Ovary (tissue), 9 donors: ENCODE data around the gene TMCC3. TPM values are rescaled to one million over a fixed set of nuclear protein-coding genes. Genes with fewer than 3 reads are reported as not detected.

ENCODE experiments used
- DNase-seq, 5 donors: peaks; one replicate each; pipeline ENCODE4 v3.0.0-alpha.2; 2019 to 2020
- H3K27ac ChIP-seq, 2 donors: fragments of 200-600 bp; one replicate each; pipeline versions ENCODE4 v1.5.1 to v1.8.0; 2019 to 2022
- H3K27me3 ChIP-seq: fragments of 200-600 bp; one replicate; pipeline ENCODE4 v1.8.0; 2022
- H3K36me3 ChIP-seq: fragments of 200-600 bp; sonication (generic); one replicate; pipeline ENCODE4 v1.5.1; 2019
- H3K4me1 ChIP-seq: one replicate; pipeline ENCODE4 v1.8.1; 2013; ENCODE audit warnings: mild to moderate bottlenecking, moderate library complexity; ENCODE audit not compliant: insufficient read depth
- H3K4me3 ChIP-seq: fragments of 200-600 bp; sonication (generic); one replicate; pipeline ENCODE4 v1.5.1; 2017
- H3K9me3 ChIP-seq, 2 donors: fragments of 200-600 bp in 1 of 2; sonication (generic) in 1 of 2; one replicate each; pipeline versions ENCODE4 v1.5.1 to v1.8.1; 2013 to 2019; ENCODE audit warnings: mild to moderate bottlenecking in 1 of 2, moderate library complexity in 1 of 2
- EP300 ChIP-seq: sonication (generic); formaldehyde crosslinking; IDR thresholded peaks from one replicate; pipeline ENCODE4 v1.6.1; 2017; ENCODE audit warnings: antibody characterized with exemption
- POLR2A ChIP-seq: fragments of 450-650 bp; IDR thresholded peaks from one replicate; pipeline ENCODE4 v1.6.1; 2017; ENCODE audit warnings: antibody characterized with exemption, mild to moderate bottlenecking, moderate library complexity
- WGBS, 3 donors: extraction: QIAGEN DNeasy Blood & Tissue Kit in 1 of 3; methylation state at CpG; one replicate each; pipeline versions ENCODE4 v1.1.5 to v1.1.7; 2013 to 2017; 5-methylcytosine and 5-hydroxymethylcytosine counted together
- intact Hi-C, 4 donors: fragments of 100-400 bp; cut with DNase I; formaldehyde crosslinking; loops; one replicate each; pipeline versions ENCODE4 v1.11.0 to v1.15.1; 2022 to 2023
- polyA plus RNA-seq, 2 donors: library from polyadenylated mRNA; stranded (reverse); fragments of 200-250 nt in 1 of 2; fragments of 350-450 nt in 1 of 2; fragmentation: Illumina TruSeq in 1 of 2; extraction: RNeasy Lipid Tissue Mini Kit (QIAGEN cat#74804) in 1 of 2; gene quantifications; one replicate each; pipeline ENCODE4 v1.2.3, GENCODE V29; 2013 to 2014
- total RNA-seq, 7 donors: library from RNA; depleted of rRNA in 2 of 7; stranded (reverse); fragments of >200 nt in 2 of 7; fragmentation: NEBNext Ultra II Directional in 3 of 7; extraction: Animal tissue kit (Norgen Biotek cat#: 25700) in 3 of 7; gene quantifications; one replicate each; pipeline versions ENCODE4 v1.1.0 to v1.2.4, GENCODE V29; 2016 to 2023
- TF ChIP-seq, protein P1 (sequence below), 3 donors: fragments of 450-650 bp in 2 of 3; fragments of 200-600 bp in 1 of 3; IDR thresholded peaks; one replicate each; pipeline versions ENCODE4 v1.5.1 to v1.8.0; 2016 to 2022; ENCODE audit warnings: antibody characterized with exemption in 3 of 3, mild to moderate bottlenecking in 1 of 3
- donor health status: DM: no; HTN: no; CAD: no; lungs with moderate emphysema.
- donor health status: DM: no; HTN: no; CAD: no.
- donor health status: Bipolar disorder and iron deficiency.
- donor health status: DM: yes; HTN: yes; CAD: no.
- donor health status: DM: no; HTN: no; CAD: no.
- donor health status: DM: yes; HTN: yes; CAD: no.

TMCC3 gene
- total and polyA plus RNA-seq, 9 donors: 4.8 to 24.6 (median 9.6) TPM

DNA sequence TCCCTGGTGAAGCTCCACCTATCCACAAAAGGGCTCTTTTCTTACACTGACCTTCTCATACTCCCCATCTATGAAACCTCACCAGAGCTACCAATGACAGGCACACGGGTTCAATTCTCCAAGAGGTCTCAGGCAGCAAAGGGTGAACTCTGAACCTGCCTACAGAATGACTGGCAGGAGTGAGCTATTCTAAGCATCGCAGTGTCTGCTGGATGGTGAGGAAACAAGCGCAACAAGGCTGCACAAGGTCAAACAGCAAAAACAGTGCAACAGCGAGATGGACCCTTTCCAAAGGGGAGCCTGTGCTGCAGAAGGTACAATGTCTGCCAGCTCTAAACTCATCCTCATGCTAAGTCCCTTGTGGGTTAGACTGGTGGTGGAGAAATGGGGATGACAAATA lies 22.0 kb downstream of the TMCC3 start:
- 88 to 94% (median 92%) methylated on average over 4 of the region's 4 CpGs for WGBS, 3 donors
- intact Hi-C loops: no loop called here
- TF ChIP-seq EP300 (no peak), POLR2A (no peak)
- TF ChIP-seq, protein P1, sequence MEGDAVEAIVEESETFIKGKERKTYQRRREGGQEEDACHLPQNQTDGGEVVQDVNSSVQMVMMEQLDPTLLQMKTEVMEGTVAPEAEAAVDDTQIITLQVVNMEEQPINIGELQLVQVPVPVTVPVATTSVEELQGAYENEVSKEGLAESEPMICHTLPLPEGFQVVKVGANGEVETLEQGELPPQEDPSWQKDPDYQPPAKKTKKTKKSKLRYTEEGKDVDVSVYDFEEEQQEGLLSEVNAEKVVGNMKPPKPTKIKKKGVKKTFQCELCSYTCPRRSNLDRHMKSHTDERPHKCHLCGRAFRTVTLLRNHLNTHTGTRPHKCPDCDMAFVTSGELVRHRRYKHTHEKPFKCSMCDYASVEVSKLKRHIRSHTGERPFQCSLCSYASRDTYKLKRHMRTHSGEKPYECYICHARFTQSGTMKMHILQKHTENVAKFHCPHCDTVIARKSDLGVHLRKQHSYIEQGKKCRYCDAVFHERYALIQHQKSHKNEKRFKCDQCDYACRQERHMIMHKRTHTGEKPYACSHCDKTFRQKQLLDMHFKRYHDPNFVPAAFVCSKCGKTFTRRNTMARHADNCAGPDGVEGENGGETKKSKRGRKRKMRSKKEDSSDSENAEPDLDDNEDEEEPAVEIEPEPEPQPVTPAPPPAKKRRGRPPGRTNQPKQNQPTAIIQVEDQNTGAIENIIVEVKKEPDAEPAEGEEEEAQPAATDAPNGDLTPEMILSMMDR (IDR thresholded peaks at IDR 0.05): no peak
- H3K4me1 ChIP-seq: peaks cover 2% of the 10 kb centered on the region
- H3K4me3 ChIP-seq: no peak overlapping the region
- no peaks in the 10 kb centered on the region for H3K9me3 ChIP-seq
- H3K27me3 ChIP-seq: no peaks in the 10 kb centered on the region
- no peak for DNase-seq
- H3K36me3 ChIP-seq: no peaks in the 10 kb centered on the region
- no peak overlapping the region for H3K27ac ChIP-seq

DNA sequence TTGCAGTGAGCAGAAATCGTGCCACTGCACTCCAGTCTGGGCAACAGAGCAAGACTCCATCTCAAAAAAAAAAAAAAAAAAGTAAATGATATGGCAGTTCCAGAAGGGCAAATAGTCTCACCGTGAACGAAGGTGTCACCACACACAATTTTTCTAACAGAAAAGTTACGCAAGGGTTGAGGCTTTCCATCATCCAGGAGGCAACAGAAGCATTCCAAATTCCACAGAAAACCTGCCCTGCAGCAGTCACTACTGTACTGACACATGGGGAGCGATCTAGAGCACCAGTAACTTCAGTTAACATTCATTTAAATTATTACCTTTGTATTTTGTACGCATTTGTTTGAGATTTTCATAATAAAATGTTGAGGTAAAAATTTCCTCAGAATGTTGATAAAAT lies 24.8 kb downstream of the TMCC3 start:
- intact Hi-C loops: no loop called here

DNA sequence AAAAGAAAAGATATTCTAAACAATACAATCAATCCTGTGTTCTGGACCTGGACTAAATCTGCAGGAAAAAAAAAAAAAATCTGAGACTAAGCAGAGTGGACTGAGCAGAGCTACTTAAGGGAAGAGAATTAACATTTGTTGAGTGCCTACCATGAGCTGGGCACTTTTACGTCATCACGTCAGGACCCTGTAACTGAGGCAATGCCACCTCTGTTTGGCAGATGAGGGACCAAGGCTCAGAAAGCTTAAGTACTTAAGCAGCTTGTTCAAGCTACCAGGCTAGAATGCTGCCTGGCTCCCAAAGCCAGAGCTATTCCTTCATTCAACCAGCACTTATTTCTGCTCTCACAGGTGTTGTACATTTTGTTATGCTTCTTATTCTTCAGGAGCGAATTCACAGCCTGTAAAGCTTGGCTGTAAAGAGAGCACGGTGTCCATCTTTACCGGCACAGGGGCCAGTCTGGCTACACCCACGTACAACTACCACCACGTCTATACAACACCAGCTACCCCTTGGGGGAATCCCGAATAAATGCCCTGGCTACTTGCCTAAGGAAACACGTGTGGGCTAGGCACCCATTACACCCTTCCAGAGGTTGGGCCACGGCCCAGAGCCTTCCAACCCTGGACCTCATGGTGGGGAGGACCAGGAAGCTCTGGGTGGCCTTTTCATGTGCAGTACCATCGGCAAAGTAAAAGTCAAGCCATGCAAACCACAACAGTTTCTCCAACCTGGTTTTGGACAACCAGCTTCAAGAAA lies 27.0 kb downstream of the TMCC3 start:
- Histone ChIP-seq H3K36me3 (no peaks in the 10 kb centered on the region), H3K4me3 (no peak overlapping the region), H3K27ac (no peak overlapping the region), H3K27me3 (no peaks in the 10 kb centered on the region), H3K9me3 (no peaks in the 10 kb centered on the region), H3K4me1 (peaks cover 7% of the 10 kb centered on the region)
- intact Hi-C loops: no loop called here
- 84 to 88% (median 86%) methylated on average over 11 of the region's 11 CpGs for WGBS, 3 donors
- DNase-seq: no peak
- TF ChIP-seq EP300 (no peak), POLR2A (no peak)
- TF ChIP-seq, protein P1 (IDR thresholded peaks at IDR 0.05): no peak

More for the DNA sequence above, 24.8 kb downstream of the TMCC3 start:
- TF ChIP-seq EP300: no peak
- TF ChIP-seq, protein P1 (IDR thresholded peaks at IDR 0.05): no peak
- no peak for TF ChIP-seq POLR2A
- H3K4me3 ChIP-seq: no peak overlapping the region
- no peak for DNase-seq
- H3K4me1 ChIP-seq: peaks cover 8% of the 10 kb centered on the region
- no peaks in the 10 kb centered on the region for H3K27me3 ChIP-seq
- H3K9me3 ChIP-seq: no peaks in the 10 kb centered on the region
- no peak overlapping the region for H3K27ac ChIP-seq
- H3K36me3 ChIP-seq: no peaks in the 10 kb centered on the region
- WGBS, 3 donors: 96 to 99% (median 97%) methylated on average over 6 of the region's 6 CpGs

DNA sequence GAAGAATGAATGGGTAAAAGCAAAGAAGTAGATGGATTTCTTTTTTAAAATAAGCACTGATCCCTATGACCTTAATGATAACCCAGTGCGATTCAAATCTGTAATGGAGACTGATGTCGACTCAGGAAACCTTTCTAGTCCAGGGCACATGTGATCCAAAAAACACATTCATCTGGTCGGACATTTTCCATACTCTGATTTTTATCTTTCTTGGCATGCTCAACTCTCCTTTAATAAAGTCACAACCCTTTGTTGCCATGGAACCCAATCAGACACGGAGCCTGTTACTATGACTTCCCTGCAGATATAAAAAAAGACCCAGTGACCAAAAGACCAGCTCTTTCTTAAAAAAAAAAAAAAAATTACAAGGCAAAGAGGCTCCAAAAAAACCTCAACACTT lies 27.9 kb downstream of the TMCC3 start:
- TF ChIP-seq, protein P1 (IDR thresholded peaks at IDR 0.05): no peak
- no peak for TF ChIP-seq POLR2A
- no peak for TF ChIP-seq EP300
- Histone ChIP-seq H3K27me3 (no peaks in the 10 kb centered on the region), H3K27ac (no peak overlapping the region), H3K4me1 (peaks cover 7% of the 10 kb centered on the region), H3K9me3 (no peaks in the 10 kb centered on the region), H3K36me3 (no peaks in the 10 kb centered on the region), H3K4me3 (no peak overlapping the region)
- 64 to 71% (median 65%) methylated on average over 4 of the region's 4 CpGs for WGBS, 3 donors
- intact Hi-C loops: no loop called here
- no peak for DNase-seq
